GM12864 (cell line): Measurements from ENCODE around the gene TEX261.
A peak's percentile ranks its signal among the peaks of the same experiment; 100 is the strongest.
"Not testable (repeated sequence)": the region's sequence is repeated elsewhere in the genome, so short reads cannot be mapped to it uniquely, and the experiment has no call there.

Experiments
- DNase-seq: peaks from one replicate; pipeline ENCODE4 v3.0.0-alpha.2; 2011; ENCODE audit warnings: low read depth
- H3K4me3 ChIP-seq: 2 replicates; pipeline ENCODE4 v1.5.1; 2011; ENCODE audit warnings: mild to moderate bottlenecking, low read depth, low read length, control low read depth
- CTCF ChIP-seq: IDR thresholded peaks from 2 replicates; pipeline ENCODE4 v1.5.1; 2011; ENCODE audit warnings: low read depth, mild to moderate bottlenecking, moderate library complexity, low read length, control low read depth, inconsistent platforms; ENCODE audit errors: missing control alignments

The TEX261 gene

GRCh38 chr2:70994699-70995425, at the start of gene TEX261:
TEX261 (minus strand) TSS chr2:70994873; CDS start chr2:70994757, 116 bp downstream.
- peak; percentile 66 for TF ChIP-seq CTCF
- peak within 1 kb of the TSS; percentile 76 for H3K4me3 ChIP-seq
- peak; percentile 47 for DNase-seq

- DNase-seq = no peak
- no peak for TF ChIP-seq CTCF
- no peak overlapping the region for H3K4me3 ChIP-seq
These were observed 49.1 kb upstream of the TEX261 start for GRCh38 chr2:71043531-71044407.

- TF ChIP-seq CTCF = no peak
- H3K4me3 ChIP-seq = no peak overlapping the region
- DNase-seq = no peak
These were observed 47.6 kb upstream of the TEX261 start for GRCh38 chr2:71042287-71042686.

- DNase-seq, H3K4me3 ChIP-seq: not testable (repeated sequence)
These were observed 41.6 kb upstream of the TEX261 start for GRCh38 chr2:71036296-71036695.

- not testable (repeated sequence) for DNase-seq, H3K4me3 ChIP-seq
- peak; percentile 41 for TF ChIP-seq CTCF
These were observed 29.0 kb upstream of the TEX261 start for GRCh38 chr2:71023553-71024243.

GRCh38 chr2:71021394-71021793, 26.7 kb upstream of the TEX261 start:
- not testable (repeated sequence) for DNase-seq, H3K4me3 ChIP-seq

GRCh38 chr2:71019989-71020388, 25.3 kb upstream of the TEX261 start:
- not testable (repeated sequence) for H3K4me3 ChIP-seq, DNase-seq

GRCh38 chr2:71018625-71019024, 24.0 kb upstream of the TEX261 start:
- H3K4me3 ChIP-seq = no peak overlapping the region
- no peak for TF ChIP-seq CTCF
- DNase-seq = no peak

GRCh38 chr2:71011786-71012185, 17.1 kb upstream of the TEX261 start:
- not testable (repeated sequence) for H3K4me3 ChIP-seq

More at GRCh38 chr2:71011786-71012185, 17.1 kb upstream of the TEX261 start:
- not testable (repeated sequence) for DNase-seq
